Smooth muscle cell (in vitro differentiated cells): ENCODE data around the gene BIK. TPM values are rescaled to one million over a fixed set of nuclear protein-coding genes. Genes with fewer than 3 reads are reported as not detected.

Experiments
- DNase-seq: peaks from one replicate; lab custom pipeline; 2025; ENCODE audit not compliant: unreplicated experiment; lab: John Stamatoyannopoulos, UW
- H2AFZ ChIP-seq: fragments of 200-600 bp; sonication (generic); 2 replicates; pipeline ENCODE4 v1.6.0; 2016; ENCODE audit warnings: antibody characterized with exemption, low read depth, mild to moderate bottlenecking
- H3F3A ChIP-seq: fragments of 200-600 bp; sonication (generic); 2 replicates; pipeline ENCODE4 v1.6.0; 2017; ENCODE audit warnings: antibody characterized with exemption, low read depth
- H3K27ac ChIP-seq: fragments of 200-600 bp; sonication (generic); 2 replicates; pipeline ENCODE4 v1.5.1; 2016; ENCODE audit warnings: low read depth, mild to moderate bottlenecking
- H3K27me3 ChIP-seq: fragments of 200-600 bp; sonication (generic); 2 replicates; pipeline ENCODE4 v1.6.1; 2016; ENCODE audit warnings: low read depth, mild to moderate bottlenecking
- H3K36me3 ChIP-seq: fragments of 200-600 bp; sonication (generic); 2 replicates; pipeline ENCODE4 v1.5.1; 2016; ENCODE audit warnings: low read depth
- H3K4me1 ChIP-seq: fragments of 200-600 bp; sonication (generic); 2 replicates; pipeline ENCODE4 v1.5.1; 2016; ENCODE audit warnings: low read depth
- H3K4me2 ChIP-seq: fragments of 200-600 bp; sonication (generic); 2 replicates; pipeline ENCODE4 v1.6.0; 2016; ENCODE audit warnings: mild to moderate bottlenecking
- H3K4me3 ChIP-seq: fragments of 200-600 bp; sonication (generic); 2 replicates; pipeline ENCODE4 v1.5.1; 2016; ENCODE audit warnings: mild to moderate bottlenecking
- H3K79me2 ChIP-seq: fragments of 200-600 bp; sonication (generic); 2 replicates; pipeline ENCODE4 v1.6.0; 2016; ENCODE audit warnings: low read depth, mild to moderate bottlenecking
- H3K9ac ChIP-seq: fragments of 200-600 bp; sonication (generic); 2 replicates; pipeline ENCODE4 v1.6.0; 2016; ENCODE audit warnings: low read depth
- H3K9me3 ChIP-seq: fragments of 200-600 bp; sonication (generic); replicated peaks from 2 replicates; pipeline ENCODE4 v1.5.1; 2016; ENCODE audit warnings: low read depth
- H4K20me1 ChIP-seq: fragments of 200-600 bp; sonication (generic); 2 replicates; pipeline ENCODE4 v1.6.0; 2016; ENCODE audit warnings: low read depth
- WGBS: methylation state at CpG from one replicate; pipeline ENCODE4 v1.1.7; 2016; ENCODE audit warnings: low lambda C conversion rate; 5-methylcytosine and 5-hydroxymethylcytosine counted together
- polyA plus RNA-seq: library from polyadenylated mRNA; unstranded; fragments of >200 nt; fragmentation: Nextera tagmentation; extraction: Ambion mirVana; gene quantifications from 2 replicates; pipeline ENCODE4 v1.2.1, GENCODE V29; 2016
- total RNA-seq: library from RNA; depleted of rRNA; stranded (reverse); fragments of >200 nt; gene quantifications from 2 replicates; pipeline ENCODE4 v1.2.3, GENCODE V29; 2014
- TF ChIP-seq, protein P1 (sequence below): fragments of 200-600 bp; sonication (generic); IDR thresholded peaks from 2 replicates; pipeline ENCODE4 v1.5.1; 2017; ENCODE audit warnings: borderline replicate concordance, mild to moderate bottlenecking, antibody characterized with exemption; ENCODE audit not compliant: insufficient read depth, poor library complexity, severe bottlenecking

Gene BIK
- total and polyA plus RNA-seq, 2 experiments from 2014 or later, result 1.9 to 3.9 TPM

DNA sequence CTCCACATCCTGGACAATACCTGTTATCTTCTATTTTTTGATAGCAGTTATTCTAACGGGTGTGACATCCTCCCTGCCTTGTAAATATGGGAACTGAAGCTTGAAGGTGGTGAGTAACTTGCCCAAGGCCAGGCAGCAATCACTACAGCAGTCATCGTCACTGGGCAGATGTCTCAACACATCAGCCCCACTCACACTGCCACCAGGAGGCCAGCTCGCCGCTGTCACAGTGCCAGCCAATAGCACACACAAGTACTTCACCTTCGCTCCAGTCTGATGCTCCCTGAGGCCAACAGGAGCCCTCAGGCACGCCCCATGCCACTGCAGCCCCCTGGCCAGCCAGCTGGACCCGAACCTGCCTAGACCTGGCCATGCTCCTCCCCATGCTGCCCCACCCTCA, 16.5 kb upstream of the BIK start:
- H3K4me2 ChIP-seq, result no peak overlapping the region
- 75% methylated on average over 7 of the region's 7 CpGs for WGBS

DNA sequence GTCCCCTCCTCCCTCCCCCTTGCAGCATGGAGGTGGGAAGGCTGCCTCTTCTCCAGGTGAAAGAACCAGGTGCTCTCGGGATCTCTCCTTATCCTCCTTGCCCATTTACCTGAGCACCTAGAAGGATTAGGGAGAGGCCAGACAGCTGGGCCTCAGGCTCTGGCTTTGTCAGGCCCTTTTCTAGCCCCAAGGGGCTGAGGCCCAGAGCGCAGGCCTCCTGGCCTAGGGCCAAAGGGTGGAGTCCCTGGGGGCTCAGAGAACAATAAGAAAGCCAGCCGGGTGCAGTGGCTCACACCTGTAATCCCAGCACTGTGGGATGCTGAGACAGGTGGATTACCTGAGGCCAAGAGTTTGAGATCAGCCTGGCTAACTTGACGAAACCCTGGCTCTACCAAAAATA, 16.0 kb upstream of the BIK start:
- Histone ChIP-seq H2AFZ (no peak overlapping the region), H3K9ac (no peak overlapping the region), H3K9me3 (no peaks in the 10 kb centered on the region), H3K27me3 (no peaks in the 10 kb centered on the region), H3K27ac (no peak overlapping the region), H4K20me1 (no peaks in the 10 kb centered on the region), H3K4me1 (no peaks in the 10 kb centered on the region), H3F3A (no peaks in the 10 kb centered on the region), H3K79me2 (no peaks in the 10 kb centered on the region), H3K4me3 (no peak overlapping the region), H3K36me3 (no peaks in the 10 kb centered on the region), H3K4me2 (no peak overlapping the region)
- TF ChIP-seq, protein P1, sequence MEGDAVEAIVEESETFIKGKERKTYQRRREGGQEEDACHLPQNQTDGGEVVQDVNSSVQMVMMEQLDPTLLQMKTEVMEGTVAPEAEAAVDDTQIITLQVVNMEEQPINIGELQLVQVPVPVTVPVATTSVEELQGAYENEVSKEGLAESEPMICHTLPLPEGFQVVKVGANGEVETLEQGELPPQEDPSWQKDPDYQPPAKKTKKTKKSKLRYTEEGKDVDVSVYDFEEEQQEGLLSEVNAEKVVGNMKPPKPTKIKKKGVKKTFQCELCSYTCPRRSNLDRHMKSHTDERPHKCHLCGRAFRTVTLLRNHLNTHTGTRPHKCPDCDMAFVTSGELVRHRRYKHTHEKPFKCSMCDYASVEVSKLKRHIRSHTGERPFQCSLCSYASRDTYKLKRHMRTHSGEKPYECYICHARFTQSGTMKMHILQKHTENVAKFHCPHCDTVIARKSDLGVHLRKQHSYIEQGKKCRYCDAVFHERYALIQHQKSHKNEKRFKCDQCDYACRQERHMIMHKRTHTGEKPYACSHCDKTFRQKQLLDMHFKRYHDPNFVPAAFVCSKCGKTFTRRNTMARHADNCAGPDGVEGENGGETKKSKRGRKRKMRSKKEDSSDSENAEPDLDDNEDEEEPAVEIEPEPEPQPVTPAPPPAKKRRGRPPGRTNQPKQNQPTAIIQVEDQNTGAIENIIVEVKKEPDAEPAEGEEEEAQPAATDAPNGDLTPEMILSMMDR, result no peak
- DNase-seq, result no peak
- WGBS, result 78% methylated on average over 4 of the region's 4 CpGs

More for the DNA sequence above, 16.5 kb upstream of the BIK start:
- Histone ChIP-seq H3K9ac (no peak overlapping the region), H3K9me3 (no peaks in the 10 kb centered on the region), H3K4me1 (no peaks in the 10 kb centered on the region), H4K20me1 (no peaks in the 10 kb centered on the region), H3F3A (no peaks in the 10 kb centered on the region), H3K27me3 (no peaks in the 10 kb centered on the region), H3K27ac (no peak overlapping the region), H3K36me3 (no peaks in the 10 kb centered on the region), H2AFZ (no peak overlapping the region), H3K79me2 (no peaks in the 10 kb centered on the region), H3K4me3 (no peak overlapping the region)
- DNase-seq, result no peak
- TF ChIP-seq, protein P1, result no peak

DNA sequence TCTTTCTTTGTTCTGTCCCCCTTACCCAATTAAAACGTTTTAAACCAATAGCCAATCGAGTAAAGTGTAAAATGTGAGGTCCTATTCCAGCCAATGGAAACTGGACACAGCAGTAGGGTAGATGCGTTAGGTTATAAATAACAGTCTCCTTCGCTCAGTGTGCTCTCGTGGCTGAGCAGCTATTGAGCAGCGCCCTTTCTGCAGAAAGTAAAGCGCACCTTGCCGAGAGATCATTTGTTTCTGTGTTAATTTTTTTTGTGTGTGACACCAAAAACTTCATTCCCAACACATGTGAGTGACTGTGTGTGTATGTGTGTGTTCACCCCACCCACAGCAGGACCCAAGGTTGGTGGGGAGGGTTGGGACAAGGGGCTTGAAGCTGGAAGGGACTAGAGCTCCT, 14.1 kb upstream of the BIK start:
- no peaks in the 10 kb centered on the region for H3K27me3 ChIP-seq
- no peaks in the 10 kb centered on the region for H3K36me3 ChIP-seq
- no peaks in the 10 kb centered on the region for H3K4me1 ChIP-seq
- no peak overlapping the region for H3K27ac ChIP-seq
- 82% methylated on average over 8 of the region's 8 CpGs for WGBS
- TF ChIP-seq, protein P1, result no peak
- H3K9me3 ChIP-seq, result no peaks in the 10 kb centered on the region
- no peak overlapping the region for H2AFZ ChIP-seq
- H4K20me1 ChIP-seq, result no peaks in the 10 kb centered on the region
- no peak for DNase-seq
- H3K79me2 ChIP-seq, result no peaks in the 10 kb centered on the region
- no peak overlapping the region for H3K9ac ChIP-seq
- no peak overlapping the region for H3K4me2 ChIP-seq
- H3F3A ChIP-seq, result no peaks in the 10 kb centered on the region
- H3K4me3 ChIP-seq, result no peak overlapping the region

DNA sequence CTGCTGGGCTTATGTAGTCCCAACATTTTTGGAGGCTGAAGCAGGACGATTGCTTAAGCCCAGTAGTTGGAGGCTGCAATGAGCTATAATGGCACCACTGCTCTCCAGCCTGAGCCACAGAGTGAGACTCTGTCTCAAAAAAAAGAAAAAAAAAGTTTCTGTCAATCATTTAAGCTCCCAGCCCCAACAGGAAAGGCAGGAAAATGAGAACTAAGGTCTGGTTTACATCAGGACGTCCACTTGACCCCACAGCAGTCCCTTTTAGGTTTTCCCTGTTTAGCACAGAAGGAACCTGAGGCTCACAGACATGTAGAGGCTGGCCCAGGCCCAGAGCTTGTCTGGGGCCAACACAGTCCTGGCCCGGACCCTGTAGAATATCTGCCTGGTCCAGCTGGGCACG, 12.2 kb upstream of the BIK start:
- no peaks in the 10 kb centered on the region for H3F3A ChIP-seq
- H3K27ac ChIP-seq, result no peak overlapping the region
- no peak overlapping the region for H3K4me3 ChIP-seq
- no peaks in the 10 kb centered on the region for H3K79me2 ChIP-seq
- no peak overlapping the region for H3K9ac ChIP-seq
- H3K27me3 ChIP-seq, result no peaks in the 10 kb centered on the region
- TF ChIP-seq, protein P1, result no peak
- no peaks in the 10 kb centered on the region for H4K20me1 ChIP-seq
- H3K4me2 ChIP-seq, result no peak overlapping the region
- 59% methylated on average over 4 of the region's 4 CpGs for WGBS
- H3K4me1 ChIP-seq, result no peaks in the 10 kb centered on the region
- no peaks in the 10 kb centered on the region for H3K36me3 ChIP-seq
- H3K9me3 ChIP-seq, result no peaks in the 10 kb centered on the region
- no peak overlapping the region for H2AFZ ChIP-seq
- DNase-seq, result no peak
